NCI-H146 treated with DMSO at 0.1 percent for 48 hours (cell line): Measurements from ENCODE around the gene NINL.
"Not testable (repeated sequence)": the region's sequence is repeated elsewhere in the genome, so short reads cannot be mapped to it uniquely, and the experiment has no call there.

ENCODE experiments used
- DNase-seq: peaks from one replicate; lab custom pipeline; 2025; ENCODE audit not compliant: unreplicated experiment; lab: John Stamatoyannopoulos, UW

The NINL gene

DNA sequence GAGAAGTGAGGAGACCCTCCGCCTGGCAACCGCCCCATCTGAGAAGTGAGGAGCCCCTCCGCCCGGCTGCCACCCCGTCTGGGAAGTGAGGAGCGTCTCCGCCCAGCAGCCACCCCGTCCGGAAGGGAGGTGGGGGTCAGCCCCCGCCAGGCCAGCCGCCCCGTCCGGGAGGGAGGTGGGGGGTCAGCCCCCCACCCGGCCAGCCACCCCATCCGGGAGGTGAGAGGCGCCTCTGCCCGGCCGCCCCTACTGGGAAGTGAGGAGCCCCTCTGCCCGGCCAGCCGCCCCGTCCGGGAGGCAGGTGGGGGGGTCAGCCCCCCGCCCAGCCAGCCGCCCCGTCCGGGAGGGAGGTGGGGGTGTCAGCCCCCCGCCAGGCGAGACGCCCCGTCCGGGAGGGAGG is 23.6 kb downstream of the NINL start:
- not testable (repeated sequence) for DNase-seq

DNA sequence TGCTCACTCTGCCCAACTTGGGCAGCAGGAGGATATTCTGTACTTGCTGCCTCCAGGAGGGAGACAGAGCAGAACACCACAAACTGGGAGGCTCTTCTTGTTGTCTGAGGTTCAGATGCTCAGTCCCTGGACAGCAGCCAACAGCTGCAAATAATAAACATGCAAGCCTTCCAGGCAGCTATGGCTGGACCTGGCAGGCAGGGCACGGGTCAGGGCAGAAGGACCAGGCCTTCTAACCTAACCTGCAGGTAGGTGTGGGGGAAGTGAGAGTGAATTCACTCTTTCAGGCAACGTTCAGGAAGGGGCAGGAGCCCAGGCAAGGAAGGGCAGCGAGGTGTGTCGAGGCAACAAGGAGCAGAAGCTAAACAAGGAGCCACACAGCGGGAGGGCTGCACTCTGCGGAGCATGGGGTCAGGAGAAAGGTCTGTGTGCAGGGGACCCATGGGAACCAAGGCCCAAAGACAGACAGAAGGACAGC is 31.5 kb downstream of the NINL start:
- DNase-seq, result no peak

DNA sequence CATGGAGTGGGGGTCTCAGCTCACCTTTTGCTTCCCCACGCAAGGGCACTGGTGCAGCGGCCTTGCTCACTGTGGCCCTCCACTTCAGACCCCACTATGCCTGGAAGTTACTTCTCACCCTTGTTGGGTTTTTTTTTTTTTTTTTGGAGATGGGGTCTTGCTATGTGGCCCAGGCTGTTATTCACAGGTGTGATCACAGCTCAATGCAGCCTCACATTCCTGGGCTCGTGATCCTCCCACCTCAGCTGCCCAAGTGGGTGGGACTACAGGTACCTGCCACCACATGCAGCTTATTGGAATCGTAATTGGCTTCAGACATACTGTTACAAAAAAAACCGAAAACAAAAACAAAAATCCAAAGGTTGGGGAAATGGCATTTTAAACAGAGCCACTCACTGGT is 32.4 kb downstream of the NINL start:
- no peak for DNase-seq

DNA sequence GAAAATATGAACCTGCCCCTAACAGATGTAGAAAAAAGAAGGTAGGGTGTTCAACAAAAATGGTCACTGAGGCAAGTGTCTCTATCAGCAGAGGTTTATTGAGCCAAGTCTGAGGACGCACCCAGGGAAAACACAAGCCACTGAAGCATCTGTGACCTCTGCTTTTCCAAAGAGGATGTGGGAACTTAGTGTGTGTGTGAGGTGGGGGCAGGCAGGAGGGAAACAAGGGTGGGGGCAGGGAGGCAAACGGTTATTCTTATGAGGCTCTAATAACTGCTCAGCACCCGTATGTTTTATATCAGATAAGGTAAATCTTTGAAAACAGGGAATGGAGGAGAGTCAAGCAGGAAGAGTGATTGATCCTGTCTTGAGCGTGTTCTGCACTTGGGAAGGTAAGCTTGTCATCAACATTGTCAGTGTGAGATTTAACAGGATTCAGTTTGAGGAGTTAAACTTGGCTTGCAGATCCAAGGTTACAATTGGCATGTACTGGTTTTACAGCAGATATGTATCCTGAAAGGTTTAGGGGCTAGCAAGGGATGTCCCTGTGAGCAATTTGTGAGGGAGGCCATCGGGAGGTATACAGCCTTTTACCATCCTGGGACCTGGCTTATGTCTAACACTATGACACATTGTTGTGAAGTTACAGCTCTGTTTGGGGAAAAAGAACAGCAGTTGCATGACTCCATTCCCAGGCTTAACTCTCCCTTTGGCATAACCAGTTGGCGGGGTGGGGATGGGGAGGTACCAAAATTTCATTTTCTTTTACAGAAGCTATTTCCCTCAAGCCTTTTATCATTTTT is 33.7 kb downstream of the NINL start:
- no peak for DNase-seq

DNA sequence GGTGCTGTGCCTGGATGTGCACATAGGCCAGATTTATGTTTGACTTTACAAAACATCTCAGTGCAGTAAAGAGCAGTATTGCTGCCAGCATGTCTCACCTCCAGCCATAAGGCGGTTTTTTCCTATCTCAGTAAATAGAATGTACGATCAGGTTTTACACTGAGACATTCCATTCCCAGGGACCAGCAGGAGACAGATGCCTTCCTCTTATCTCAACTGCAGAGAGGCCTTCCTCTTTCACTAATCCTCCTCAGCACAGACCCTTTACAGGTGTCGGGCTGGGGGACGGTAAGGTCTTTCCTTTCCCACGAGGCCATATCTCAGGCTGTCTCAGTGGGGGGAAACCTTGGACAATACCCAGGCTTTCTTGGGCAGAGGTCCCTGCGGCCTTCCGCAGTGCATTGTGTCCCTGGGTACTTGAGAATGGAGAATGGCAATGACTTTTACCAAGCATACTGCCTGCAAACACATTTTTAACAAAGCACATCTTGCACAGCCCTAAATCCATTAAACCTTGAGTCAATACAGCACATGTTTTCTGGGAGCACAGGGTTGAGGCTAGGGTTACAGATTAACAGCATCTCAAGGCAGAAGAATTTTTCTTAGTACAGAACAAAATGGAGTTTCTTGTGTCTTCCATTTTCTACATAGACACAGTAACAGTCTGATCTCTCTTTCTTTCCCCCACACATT is 34.5 kb downstream of the NINL start:
- DNase-seq, result not testable (repeated sequence)

DNA sequence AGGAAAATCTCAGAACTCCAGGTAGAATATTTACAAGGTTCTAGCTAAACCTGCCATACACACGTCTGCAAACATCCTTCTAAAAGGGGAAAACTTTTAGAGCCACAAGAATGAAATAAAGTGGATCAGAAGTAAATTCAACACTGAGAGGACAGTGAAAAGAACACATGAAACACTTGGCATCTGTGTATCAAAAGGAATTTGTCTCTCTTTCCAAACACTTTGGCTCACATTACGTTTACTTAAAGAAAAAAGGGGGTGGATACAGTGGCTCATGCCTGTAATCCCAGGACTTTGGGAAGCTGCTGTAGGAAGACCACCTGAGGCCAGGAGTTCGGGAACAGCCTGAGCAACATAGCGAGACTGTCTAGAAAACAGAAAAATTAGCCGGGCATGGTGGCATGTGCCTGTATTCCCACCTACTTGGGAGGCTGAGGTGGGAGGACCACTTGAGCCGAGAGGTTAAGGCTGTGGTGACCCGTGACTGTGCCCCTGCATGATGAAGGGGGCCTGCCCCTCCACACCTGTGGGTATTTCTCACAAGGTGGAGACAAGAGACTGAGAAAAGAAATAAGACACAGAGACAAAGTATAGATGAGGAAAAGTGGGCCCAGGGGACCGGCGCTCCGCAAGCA is 35.4 kb downstream of the NINL start:
- DNase-seq, result no peak

DNA sequence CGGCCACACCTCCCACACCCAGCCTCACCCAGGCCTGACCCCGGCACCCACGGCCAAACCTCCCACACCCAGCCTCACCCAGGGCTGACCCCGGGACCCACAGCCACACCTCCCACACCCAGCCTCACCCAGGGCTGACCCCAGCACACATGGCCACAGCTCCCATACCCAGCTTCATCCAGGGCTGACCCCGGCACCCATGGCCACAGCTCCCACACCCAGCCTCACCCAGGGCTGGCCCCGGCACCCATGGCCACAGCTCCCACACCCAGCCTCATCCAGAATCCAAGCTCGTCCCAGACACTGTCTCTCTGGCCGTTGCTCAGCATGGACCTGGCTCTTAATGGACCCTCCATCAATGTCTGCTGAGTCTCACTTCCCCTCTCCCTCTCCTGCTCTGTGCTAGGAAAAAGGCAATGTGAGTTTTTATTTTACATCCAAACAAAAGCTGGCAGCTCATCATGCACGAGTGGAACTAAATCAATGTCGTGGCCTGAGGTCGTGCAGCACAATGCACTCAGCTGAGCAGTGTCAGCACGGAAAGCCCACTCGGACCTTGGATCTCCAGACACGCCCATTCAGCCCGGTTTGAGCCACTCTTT is 36.1 kb downstream of the NINL start:
- no peak for DNase-seq

DNA sequence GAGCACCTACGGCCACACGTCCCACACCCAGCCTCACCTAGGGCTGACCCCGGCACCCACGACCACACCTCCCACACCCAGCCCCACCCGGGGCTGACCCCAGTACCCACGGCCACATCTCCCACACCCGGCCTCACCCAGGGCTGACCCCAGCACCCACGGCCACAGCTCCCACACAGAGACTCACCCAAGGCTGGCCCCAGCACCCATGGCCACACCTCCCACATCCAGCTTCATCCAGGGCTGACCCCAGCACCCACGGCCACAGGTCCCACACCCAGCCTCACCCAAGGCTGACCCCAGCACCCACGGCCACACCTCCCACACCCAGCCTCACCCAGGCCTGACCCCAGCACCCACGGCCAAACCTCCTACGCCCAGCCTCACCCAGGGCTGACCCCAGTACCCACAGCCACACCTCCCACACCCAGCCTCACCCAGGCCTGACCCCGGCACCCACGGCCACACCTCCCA is 36.7 kb downstream of the NINL start:
- DNase-seq, result no peak

DNA sequence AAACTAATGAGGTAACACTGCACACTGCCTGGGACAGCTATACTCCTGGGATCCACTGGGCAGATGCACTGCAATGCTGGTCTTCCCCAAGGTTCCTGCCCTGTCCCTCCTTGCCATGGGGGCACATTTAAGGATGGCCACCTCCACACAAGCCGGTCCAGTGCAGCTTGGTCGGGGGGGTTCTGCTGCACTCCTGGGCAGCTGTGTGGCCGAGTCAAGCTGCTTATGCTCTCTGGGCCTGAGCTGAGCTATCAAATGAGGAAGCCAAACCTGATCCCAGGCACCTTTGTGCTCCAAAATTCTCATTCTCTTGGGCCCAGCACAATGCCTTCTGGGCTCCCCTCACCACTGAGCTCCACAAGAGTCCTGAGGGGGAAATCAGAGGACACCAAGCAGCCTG is 37.3 kb downstream of the NINL start:
- no peak for DNase-seq

DNA sequence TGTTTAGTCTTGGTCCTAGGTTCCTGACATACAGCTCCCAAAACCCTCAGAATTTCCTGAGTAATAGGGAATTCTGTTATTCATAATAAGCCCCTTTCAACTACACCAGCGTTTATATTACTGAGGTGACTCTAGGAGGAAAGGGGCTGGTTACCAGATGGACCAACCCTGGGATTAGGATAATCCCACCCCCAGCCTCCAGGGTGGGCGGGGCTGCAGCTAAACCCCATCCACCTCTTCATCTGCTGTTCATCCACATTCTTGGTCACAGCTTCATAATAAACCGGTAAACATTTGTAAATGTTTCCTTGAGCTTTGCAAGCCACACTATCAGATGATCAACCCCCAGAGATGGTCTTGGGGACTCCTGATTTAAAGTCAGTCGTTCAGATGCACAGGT is 38.3 kb downstream of the NINL start:
- no peak for DNase-seq

DNA sequence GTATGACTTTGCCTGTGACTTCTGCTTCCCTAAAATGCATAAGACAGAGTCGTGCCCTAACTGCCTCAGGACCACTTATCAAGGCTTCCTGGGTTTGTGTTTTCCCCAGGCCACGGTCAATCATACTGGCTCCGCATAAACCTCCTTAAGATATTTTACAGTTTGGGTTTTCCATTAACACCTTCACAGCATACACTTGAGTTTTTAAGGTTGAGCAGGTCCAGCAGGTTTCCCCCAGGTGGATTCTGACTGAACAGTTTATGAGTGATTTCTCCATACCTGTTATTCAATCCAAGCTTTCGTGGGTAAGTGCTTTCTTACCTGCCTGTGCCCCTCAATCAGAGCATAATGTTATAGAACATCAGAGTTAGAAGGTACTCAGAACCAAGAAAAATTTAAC is 39.3 kb downstream of the NINL start:
- DNase-seq, result no peak

DNA sequence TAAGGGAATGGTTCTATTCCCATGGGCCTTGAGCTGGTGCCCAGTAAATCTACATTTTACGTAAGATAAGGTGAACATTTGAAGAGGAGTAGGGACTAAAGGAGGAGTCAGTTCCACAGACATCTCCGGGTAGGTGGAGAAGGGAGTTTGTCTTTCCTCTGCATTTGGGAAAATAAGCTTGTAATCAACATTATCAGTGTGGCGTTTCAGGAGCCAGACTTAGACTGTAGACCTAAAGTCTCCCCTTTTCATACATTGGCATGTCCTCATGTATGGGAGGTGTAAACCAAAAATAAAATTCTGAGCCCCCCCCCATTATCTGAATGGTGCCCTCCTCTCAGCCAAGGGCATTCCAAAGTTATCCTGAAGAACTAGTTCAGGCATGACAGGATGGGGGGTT is 40.2 kb downstream of the NINL start:
- DNase-seq, result no peak

DNA sequence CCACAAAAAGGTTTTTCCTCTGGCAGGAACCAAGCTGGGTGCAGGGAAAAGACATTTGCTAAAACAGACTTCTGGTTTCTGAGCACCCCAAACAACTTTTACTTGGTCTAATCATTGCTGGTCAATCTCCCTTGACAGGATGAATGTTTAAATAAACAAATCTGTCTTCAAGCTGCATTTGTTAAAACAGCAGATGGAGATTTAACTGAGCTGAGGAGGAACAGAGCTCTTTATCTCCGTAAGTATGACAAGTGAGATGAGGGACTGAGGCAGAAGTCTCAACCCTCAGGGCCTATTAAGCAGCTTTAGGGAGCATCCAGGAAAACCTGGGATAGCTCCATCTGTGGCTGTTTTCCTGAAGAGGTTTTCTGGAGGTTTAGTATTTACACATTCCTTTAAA is 40.6 kb downstream of the NINL start:
- no peak for DNase-seq

DNA sequence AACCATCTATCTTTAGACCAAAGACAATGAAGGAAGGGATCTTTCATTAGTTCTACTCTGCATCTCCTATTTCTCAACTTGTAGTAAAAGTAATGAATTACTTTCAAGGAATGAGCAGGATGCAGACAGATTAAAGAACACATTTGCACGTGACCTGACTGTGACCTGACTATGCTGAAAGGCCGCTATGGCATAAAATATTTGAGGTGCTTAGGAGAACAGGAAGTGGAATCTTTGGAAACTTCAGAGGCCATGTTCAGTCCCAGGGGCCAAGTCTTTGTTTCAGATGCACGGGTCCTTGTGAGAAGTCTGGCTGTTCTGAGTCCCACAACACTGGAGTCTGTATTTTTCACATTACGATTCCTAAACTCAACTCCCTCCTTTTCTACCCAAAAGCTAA is 41.0 kb downstream of the NINL start:
- DNase-seq, result no peak

DNA sequence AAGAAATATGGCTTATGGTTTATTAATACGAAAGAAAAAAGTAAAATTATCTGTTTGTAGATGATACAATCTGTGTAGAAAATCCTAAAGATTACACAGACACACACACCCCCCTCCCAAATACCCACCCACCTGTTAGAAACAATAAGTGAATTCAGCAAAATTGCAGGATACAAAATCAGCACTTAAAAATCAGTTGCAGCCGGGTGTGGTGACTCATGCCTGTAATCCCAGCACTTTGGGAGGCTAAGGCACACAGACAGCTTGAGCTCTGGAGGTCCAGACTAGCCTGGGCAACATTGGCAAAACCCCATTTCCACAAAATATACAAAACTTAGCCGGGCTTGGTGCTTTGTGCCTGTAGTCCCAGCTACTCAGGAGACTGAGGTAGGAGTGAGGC is 42.3 kb downstream of the NINL start:
- DNase-seq, result no peak

DNA sequence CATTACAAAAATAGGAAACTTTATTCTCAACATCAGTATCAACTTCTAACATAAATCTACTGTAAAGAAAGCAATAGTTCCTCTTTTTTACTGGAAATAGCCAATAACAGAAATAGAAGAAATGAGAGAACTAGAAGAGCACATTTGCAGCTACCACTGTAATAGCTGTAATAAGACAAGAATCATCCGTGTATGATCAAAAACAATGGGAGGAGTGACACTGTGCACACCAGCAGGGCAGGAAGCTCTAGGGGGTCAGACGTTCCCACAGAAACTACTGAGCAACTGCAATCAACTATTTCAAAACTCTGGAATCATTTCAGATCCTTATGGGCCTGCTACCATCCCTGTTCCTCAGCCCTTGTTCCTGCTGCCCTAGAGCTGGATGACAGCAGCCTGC is 43.7 kb downstream of the NINL start:
- DNase-seq, result no peak

DNA sequence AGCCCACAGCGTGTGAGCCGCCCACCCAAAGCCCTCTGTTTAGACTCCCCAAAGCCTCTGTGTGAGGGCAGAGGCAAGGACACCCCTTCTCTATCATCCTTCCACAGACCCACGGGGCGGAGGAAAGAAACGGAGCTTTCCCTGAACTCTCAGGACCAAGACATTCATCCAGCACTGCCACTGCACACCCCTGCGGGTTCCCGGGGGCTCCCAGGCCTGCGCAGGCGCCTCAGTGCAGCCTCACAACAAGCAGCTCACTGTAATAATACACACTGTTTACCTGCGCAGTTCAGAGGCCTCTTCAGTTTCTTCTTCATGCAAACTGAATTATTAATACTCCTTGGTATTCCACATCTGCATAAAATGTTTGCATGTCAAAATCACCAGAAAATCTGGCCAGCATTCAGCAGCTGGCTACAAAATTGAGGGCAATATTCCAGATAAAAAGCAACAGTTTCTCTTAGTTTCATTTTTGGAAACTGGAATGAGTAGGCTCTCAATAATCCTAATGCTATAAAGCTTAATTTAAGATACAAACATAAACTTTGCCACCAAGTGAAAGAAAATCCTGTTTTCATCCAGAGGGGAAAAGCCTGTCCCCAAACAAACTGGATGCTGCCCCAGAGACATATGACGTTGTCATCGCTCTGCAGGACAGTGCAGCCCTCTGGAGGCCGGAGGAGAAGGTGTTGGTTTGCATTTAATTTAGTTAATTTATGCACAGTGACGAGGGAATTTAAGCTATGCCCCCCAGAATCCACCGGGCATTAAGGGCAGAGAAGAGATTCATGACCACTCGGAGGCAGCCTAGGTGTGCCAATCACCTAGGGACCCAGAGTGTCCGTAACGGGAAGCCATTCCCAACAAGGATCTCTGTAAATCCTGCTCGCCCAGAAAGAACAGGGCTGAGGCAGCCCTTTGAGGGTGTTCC is 45.3 kb downstream of the NINL start:
- no peak for DNase-seq

DNA sequence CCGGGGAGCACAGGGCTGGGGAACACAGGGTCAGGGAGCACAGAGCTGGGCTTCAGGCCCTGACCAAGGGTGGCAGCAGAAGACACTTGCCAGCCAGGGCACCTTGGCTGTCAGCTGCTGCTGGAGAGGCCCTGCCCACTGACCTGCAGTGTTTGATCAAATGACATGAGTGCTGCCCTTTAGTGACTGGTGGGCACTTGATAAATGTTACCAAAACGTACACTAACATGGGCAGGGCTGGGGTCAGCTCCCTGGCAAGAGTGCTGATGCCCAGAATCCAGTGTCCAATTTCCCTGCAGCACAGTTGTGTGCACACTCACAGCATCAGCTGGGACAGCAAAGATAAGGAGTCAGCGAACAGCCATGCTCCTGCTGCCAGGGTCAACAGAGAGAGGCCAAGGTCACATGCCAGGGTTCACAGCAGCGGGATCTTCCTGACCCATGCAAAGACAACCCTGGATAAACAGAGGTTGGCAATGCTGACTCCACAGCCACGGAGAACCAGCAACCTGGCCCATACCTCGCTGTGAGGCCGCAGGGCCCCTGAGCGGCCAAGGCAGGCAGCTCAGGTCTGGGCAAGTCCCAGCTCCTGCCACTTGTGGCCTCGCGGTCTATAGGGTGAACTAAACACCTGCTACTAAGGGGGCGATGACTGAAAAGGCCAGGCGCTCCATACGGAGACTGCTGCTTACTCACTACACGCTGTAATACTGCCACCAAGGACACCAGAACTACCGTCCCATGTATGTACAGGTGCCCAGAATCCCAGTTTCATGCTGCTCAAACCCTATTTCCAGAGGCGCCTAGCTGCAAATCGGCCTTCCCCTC is 46.3 kb downstream of the NINL start:
- DNase-seq, result no peak

DNA sequence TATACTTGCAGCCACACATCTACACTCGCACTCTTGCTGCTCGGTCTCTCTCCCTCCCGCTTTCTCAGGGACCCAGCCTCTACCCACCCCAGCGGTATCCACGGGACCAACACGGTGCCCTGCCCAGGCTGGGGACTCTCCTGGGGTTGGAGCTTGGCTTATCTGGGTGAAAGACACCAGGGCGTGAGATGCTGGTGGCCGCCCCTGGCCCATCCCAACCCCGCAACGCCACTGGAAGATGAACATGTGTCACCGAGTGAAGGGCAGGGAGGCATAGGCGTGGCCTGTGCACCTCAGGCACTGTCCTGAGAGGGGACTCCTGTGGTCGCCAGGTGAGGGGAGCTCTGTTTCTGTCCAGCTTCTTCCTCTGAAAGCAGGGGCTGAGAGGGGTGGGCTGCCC is 47.4 kb downstream of the NINL start:
- DNase-seq, result no peak

DNA sequence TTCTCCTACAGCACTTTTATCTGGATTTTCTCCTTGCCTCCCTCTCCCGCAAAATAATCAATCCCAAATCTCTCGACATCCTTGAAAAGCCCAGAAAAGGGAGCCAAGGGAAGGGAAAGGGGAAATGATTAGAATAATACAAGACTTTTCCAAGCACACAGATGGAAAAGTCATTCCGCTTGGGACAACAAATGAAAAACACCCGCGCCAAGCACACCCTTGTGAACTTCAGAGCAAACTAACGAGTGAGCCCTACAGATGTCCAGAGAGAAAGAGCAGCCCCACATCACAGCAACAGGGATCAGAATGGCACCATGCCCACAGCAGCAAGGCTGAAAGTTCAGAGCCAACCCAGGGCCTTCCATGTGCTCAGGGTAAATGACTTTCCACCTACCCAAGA is 49.6 kb downstream of the NINL start:
- no peak for DNase-seq
